ENCODE measurements around the gene TRIM46. TPM values are rescaled to one million over a fixed set of nuclear protein-coding genes. Genes with fewer than 3 reads are reported as not detected.

TRIM46 gene
- total and polyA plus RNA-seq, 2 of the 13 experiments (the other 11 are each of a cell fraction or from before 2014, with no cell fraction given), result 0.04 to 0.09 TPM

DNA sequence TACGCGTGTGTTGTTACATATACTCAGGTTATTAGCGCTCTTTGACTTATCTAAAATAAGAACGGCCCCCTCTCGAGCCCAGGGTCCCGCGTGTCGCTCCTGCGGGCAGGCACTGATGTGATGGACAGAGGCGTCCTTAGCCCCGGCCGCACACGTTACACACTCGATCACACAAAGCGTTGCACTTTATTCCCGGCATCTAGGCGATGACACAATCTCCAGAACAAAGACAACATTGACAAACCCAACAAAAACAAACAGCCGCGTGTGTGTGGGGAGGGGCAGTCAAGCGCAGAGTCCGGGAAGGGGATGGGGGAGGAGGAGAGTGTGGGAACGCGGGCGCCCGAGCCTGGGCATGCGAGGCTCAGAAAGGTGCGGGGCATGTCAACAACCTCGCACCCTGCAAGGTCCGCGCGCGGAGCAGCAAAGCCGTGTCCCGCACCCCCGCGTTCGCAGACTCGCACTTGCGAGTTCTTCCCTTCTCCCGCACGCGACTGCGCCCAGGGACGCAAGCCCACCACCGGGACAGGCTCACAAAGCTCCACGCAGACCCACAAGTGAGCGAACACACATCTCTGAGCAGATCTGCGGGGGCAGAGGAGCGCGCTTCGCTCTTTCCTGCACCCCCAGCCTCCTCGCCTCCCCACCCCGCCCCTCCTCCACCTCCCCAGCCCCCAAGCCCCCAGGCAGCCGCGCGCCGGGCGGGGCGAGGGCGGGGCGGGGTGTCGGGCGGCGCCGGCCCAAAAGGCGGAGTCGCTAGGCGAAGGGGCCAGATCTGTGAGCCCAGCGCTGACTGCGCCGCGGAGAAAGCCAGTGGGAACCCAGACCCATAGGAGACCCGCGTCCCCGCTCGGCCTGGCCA is 46.3 kb upstream of the TRIM46 start, which contains the start of gene EFNA1 (continued):
- TF ChIP-seq, protein P1, sequence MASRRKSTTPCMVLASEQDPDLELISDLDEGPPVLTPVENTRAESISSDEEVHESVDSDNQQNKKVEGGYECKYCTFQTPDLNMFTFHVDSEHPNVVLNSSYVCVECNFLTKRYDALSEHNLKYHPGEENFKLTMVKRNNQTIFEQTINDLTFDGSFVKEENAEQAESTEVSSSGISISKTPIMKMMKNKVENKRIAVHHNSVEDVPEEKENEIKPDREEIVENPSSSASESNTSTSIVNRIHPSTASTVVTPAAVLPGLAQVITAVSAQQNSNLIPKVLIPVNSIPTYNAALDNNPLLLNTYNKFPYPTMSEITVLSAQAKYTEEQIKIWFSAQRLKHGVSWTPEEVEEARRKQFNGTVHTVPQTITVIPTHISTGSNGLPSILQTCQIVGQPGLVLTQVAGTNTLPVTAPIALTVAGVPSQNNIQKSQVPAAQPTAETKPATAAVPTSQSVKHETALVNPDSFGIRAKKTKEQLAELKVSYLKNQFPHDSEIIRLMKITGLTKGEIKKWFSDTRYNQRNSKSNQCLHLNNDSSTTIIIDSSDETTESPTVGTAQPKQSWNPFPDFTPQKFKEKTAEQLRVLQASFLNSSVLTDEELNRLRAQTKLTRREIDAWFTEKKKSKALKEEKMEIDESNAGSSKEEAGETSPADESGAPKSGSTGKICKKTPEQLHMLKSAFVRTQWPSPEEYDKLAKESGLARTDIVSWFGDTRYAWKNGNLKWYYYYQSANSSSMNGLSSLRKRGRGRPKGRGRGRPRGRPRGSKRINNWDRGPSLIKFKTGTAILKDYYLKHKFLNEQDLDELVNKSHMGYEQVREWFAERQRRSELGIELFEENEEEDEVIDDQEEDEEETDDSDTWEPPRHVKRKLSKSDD (CRISPR knock-in tag; IDR thresholded peaks at IDR 0.05; ENCODE audit: low read depth), result 0 out of 2 replicates have a peak, but pooled peaks have one; percentile 78
- TF ChIP-seq AHR (CRISPR knock-in tag; IDR thresholded peaks at IDR 0.05), result peak; percentile 78; the same call in 1 of the 2 replicates
- TF ChIP-seq, protein P2, sequence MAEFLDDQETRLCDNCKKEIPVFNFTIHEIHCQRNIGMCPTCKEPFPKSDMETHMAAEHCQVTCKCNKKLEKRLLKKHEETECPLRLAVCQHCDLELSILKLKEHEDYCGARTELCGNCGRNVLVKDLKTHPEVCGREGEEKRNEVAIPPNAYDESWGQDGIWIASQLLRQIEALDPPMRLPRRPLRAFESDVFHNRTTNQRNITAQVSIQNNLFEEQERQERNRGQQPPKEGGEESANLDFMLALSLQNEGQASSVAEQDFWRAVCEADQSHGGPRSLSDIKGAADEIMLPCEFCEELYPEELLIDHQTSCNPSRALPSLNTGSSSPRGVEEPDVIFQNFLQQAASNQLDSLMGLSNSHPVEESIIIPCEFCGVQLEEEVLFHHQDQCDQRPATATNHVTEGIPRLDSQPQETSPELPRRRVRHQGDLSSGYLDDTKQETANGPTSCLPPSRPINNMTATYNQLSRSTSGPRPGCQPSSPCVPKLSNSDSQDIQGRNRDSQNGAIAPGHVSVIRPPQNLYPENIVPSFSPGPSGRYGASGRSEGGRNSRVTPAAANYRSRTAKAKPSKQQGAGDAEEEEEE (CRISPR knock-in tag; IDR thresholded peaks at IDR 0.05; ENCODE audit: borderline replicate concordance), result peak; percentile 73; the same call in 1 of the 2 replicates
- TF ChIP-seq ZNF530 (CRISPR knock-in tag; IDR thresholded peaks at IDR 0.05; ENCODE audit: low read depth), result no peak
- TF ChIP-seq PHF5A (CRISPR knock-in tag; IDR thresholded peaks at IDR 0.05; ENCODE audit: low read depth, unreplicated experiment), result no peak
- TF ChIP-seq, protein P3, sequence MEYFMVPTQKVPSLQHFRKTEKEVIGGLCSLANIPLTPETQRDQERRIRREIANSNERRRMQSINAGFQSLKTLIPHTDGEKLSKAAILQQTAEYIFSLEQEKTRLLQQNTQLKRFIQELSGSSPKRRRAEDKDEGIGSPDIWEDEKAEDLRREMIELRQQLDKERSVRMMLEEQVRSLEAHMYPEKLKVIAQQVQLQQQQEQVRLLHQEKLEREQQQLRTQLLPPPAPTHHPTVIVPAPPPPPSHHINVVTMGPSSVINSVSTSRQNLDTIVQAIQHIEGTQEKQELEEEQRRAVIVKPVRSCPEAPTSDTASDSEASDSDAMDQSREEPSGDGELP (IDR thresholded peaks at IDR 0.05; ENCODE audit: borderline replicate concordance, low read depth), result peak; percentile 68; the same call in 1 of the 2 replicates
- TF ChIP-seq PHF8 (CRISPR knock-in tag; IDR thresholded peaks at IDR 0.05), result peak; percentile 62; the same call in 1 of the 2 replicates
- TF ChIP-seq, protein P4, sequence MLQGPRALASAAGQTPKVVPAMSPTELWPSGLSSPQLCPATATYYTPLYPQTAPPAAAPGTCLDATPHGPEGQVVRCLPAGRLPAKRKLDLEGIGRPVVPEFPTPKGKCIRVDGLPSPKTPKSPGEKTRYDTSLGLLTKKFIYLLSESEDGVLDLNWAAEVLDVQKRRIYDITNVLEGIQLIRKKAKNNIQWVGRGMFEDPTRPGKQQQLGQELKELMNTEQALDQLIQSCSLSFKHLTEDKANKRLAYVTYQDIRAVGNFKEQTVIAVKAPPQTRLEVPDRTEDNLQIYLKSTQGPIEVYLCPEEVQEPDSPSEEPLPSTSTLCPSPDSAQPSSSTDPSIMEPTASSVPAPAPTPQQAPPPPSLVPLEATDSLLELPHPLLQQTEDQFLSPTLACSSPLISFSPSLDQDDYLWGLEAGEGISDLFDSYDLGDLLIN (CRISPR knock-in tag; IDR thresholded peaks at IDR 0.05; ENCODE audit: borderline replicate concordance), result no peak
- TF ChIP-seq, protein P5, sequence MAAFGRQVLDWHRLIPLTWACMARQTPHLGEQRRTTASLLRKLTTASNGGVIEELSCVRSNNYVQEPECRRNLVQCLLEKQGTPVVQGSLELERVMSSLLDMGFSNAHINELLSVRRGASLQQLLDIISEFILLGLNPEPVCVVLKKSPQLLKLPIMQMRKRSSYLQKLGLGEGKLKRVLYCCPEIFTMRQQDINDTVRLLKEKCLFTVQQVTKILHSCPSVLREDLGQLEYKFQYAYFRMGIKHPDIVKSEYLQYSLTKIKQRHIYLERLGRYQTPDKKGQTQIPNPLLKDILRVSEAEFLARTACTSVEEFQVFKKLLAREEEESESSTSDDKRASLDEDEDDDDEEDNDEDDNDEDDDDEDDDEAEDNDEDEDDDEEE (CRISPR knock-in tag; IDR thresholded peaks at IDR 0.05), result peak; percentile 46; the same call in 1 of the 2 replicates
- TF ChIP-seq SPEN (CRISPR knock-in tag; IDR thresholded peaks at IDR 0.05; ENCODE audit: low read depth), result peak; percentile 89
- no peak for TF ChIP-seq MLLT10 (CRISPR knock-in tag; IDR thresholded peaks at IDR 0.05)
- TF ChIP-seq, protein P6, sequence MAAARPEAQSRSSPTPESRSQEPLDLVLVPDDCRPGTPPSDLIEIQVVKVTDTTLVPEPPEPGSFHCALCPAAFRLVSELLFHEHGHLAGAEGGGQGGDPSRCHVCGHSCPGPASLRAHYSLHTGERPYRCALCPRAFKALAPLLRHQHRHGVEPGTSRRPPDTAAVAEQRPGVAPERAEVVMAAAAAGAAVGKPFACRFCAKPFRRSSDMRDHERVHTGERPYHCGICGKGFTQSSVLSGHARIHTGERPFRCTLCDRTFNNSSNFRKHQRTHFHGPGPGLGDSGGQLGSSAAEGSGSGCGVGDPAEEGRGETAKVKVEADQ (CRISPR knock-in tag; IDR thresholded peaks at IDR 0.05; ENCODE audit: borderline replicate concordance), result no peak
- TF ChIP-seq, protein P7, sequence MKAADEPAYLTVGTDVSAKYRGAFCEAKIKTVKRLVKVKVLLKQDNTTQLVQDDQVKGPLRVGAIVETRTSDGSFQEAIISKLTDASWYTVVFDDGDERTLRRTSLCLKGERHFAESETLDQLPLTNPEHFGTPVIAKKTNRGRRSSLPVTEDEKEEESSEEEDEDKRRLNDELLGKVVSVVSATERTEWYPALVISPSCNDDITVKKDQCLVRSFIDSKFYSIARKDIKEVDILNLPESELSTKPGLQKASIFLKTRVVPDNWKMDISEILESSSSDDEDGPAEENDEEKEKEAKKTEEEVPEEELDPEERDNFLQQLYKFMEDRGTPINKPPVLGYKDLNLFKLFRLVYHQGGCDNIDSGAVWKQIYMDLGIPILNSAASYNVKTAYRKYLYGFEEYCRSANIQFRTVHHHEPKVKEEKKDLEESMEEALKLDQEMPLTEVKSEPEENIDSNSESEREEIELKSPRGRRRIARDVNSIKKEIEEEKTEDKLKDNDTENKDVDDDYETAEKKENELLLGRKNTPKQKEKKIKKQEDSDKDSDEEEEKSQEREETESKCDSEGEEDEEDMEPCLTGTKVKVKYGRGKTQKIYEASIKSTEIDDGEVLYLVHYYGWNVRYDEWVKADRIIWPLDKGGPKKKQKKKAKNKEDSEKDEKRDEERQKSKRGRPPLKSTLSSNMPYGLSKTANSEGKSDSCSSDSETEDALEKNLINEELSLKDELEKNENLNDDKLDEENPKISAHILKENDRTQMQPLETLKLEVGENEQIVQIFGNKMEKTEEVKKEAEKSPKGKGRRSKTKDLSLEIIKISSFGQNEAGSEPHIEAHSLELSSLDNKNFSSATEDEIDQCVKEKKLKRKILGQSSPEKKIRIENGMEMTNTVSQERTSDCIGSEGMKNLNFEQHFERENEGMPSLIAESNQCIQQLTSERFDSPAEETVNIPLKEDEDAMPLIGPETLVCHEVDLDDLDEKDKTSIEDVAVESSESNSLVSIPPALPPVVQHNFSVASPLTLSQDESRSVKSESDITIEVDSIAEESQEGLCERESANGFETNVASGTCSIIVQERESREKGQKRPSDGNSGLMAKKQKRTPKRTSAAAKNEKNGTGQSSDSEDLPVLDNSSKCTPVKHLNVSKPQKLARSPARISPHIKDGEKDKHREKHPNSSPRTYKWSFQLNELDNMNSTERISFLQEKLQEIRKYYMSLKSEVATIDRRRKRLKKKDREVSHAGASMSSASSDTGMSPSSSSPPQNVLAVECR (CRISPR knock-in tag; IDR thresholded peaks at IDR 0.05; ENCODE audit: borderline replicate concordance), result peak; percentile 77; the same call in 1 of the 2 replicates
